GM18951 (cell line): Measurements from ENCODE around the gene CIPC.

Experiments
- POLR2A ChIP-seq: IDR thresholded peaks from 4 replicates; pipeline ENCODE4 v1.6.1; 2011; ENCODE audit warnings: mild to moderate bottlenecking; ENCODE audit not compliant: insufficient read length, insufficient read depth; ENCODE audit errors: extremely low read depth
- in situ Hi-C: fragments of 300-500 bp; cut with MboI; formaldehyde crosslinking; loops from one replicate; pipeline ENCODE4 v1.12.0; 2022; ENCODE audit warnings: low sequenced_read_pairs, mixed read lengths, inconsistent platforms; ENCODE audit not compliant: unreplicated experiment

Gene CIPC, protein sequence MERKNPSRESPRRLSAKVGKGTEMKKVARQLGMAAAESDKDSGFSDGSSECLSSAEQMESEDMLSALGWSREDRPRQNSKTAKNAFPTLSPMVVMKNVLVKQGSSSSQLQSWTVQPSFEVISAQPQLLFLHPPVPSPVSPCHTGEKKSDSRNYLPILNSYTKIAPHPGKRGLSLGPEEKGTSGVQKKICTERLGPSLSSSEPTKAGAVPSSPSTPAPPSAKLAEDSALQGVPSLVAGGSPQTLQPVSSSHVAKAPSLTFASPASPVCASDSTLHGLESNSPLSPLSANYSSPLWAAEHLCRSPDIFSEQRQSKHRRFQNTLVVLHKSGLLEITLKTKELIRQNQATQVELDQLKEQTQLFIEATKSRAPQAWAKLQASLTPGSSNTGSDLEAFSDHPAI

DNA sequence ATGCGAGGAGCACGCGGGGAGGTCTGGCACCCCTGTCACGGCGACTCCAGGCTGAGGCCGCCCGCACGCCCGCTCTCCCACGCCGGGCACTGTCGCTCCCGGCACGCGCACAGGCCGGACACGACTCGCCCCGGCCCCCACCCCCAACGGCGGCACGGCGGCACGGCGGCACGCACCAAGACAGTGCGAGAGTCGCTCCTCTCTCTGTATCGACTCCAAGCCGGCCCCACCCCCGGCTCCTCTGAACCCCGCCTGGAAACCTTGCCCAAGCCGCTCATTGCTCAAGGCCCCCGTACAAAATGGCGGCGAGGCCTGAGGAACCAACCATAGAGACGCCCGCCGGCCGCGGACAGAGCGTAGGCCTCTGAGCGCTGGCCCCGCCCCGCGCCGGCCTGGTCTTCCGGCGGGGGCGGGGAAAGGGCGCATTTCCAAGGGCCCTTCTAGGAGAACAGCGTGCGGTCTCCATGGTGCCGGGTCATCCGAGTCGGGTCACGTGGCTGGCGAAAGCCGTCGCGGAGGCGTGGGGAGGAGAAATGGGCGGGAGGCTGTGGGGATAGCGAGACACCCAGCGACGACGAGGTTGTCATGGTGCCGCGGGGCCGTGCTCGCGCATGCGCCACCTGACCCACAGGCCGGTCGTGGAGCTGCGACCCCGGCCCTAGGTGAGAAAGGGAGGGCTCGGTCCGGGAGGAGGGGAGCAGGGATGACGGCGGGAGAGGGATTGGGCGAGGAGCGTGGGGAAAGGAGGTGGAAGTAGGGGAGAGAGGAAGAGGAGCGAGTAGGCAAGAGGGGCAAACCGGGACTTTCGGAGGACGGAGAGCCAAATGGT, at the start of gene CIPC:
TSS of gene CIPC (plus strand) at position 559 of the 829 bp plus-strand sequence. CDS start 7,451 bp downstream, outside the sequence.
- TF ChIP-seq POLR2A, result peak; percentile 75
- in situ Hi-C loops, result no loop called here

DNA sequence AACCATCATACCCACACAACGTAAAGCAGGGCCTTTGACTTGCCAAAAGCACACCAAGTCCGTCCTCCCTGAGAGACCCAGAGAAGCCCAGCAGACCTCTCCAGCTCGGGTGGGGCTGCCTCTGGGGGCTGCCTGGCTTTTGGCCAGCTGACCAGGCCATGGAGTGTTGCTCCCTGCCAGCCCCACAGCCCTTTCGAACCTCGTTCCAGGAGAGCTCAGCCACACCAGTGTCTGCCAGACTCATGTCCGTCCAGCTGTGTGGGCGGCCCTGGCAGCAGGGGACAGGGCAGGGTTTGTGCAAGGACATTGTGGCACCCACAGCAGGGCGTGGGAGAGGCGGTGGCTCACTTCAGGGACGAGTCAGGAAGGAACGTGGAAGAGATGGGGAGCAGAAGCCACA, 46.9 kb upstream of the CIPC start:
- in situ Hi-C loops, result loop anchor here (25.0 kb wide), 1 partner anchor 339 kb away; no protein-coding TSS in a partner anchor

DNA sequence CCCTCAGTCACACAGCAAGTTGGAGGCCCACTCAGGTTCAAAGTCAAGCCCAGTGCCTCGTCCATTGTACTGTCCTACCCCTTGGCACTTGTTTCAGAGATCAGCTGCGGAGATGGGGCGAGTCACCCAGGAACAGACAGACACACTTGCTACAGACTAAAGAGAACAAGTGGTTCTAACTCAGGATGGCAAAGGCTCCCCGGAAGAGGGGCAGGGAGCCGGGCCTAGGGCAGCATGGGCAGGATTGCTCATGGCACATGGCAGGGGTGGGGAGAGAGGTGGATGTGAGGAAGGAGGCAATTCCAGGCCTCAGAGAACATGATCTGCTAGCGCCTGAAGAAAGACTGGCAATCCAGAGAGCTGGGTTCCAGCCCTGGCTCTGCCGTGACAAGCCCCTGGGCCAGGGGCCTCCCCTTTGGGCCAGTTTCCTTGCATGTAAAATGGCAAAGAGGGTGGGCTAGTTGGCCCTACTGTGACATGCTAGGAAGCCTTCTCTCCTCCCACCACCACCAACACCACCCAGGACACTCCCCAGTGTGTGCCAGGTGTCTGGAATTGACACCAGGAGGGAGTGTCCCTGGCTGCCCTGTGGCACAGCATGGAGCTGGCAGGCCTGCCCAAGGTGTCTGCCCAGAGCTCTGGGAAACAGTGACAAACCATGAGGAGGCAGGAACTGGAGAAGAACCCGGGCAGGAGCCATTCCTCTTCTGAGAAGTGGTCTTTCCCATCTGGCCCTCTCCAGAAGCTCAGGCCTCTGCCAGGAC, 45.6 kb upstream of the CIPC start:
- TF ChIP-seq POLR2A, result no peak
- in situ Hi-C loops, result loop anchor here (25.0 kb wide), 1 partner anchor 340 kb away; no protein-coding TSS in a partner anchor

More for the DNA sequence above, 46.9 kb upstream of the CIPC start:
- no peak for TF ChIP-seq POLR2A

DNA sequence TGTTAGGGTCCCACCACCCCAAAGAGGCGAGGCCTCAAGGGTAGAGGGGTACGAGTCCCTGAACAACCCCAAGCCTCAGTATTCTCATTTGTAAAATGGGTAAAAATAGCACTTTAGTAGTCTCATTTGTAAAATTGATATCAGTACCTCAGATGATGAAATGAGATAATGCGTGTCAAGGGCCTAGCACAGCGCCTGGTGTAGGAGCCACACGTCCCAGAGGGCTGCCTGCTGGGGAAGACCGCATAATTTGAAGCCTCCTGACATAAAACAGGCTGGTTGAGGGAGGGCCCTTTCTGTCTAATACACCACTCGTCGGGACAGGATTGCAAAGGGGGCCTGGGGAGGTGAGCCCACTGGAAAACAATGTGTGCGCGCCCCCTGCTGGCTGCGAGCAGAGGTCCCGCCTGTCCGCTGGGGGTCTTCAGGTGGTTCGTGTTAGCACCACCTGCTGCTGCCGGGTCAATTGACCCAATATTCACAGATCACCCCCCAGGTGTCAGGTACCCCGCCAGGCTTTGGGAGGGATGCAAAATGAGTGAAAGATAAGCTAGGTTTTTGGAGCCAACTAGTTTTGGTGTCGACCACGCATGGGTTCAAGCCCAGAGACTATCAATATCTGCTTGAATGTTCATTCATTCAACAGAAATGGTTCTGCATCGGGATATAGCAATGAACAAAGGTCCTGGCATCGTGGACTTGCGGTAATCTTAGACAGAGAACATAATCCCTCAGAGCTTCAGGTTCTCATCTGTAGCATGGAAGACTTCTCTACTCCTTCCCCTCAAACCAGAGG, 44.8 kb upstream of the CIPC start:
- peak; percentile 25 for TF ChIP-seq POLR2A

DNA sequence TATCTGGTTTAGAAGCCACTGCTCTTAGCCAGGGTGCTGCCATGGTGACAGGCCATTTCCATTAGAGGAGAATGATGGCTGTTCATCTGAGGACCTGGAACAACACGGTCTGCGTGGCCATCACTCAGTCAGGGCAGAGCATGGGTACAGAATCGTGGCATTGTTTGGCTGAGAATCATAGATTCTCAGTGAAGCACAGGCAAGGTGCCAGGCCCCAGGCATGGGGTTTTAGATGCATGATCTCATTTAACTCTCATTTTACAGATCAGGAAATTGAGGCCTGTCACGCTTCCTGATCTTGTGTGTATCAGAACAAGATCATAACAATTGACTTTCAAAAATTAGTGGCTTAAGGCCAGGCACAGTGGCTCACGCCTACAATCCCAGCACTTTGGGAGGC, 42.8 kb upstream of the CIPC start:
- in situ Hi-C loops, result loop anchor here (25.0 kb wide), 1 partner anchor 343 kb away; no protein-coding TSS in a partner anchor
- TF ChIP-seq POLR2A, result no peak

More for the DNA sequence above, 44.8 kb upstream of the CIPC start:
- in situ Hi-C loops, result loop anchor here (25.0 kb wide), 1 partner anchor 341 kb away; no protein-coding TSS in a partner anchor

DNA sequence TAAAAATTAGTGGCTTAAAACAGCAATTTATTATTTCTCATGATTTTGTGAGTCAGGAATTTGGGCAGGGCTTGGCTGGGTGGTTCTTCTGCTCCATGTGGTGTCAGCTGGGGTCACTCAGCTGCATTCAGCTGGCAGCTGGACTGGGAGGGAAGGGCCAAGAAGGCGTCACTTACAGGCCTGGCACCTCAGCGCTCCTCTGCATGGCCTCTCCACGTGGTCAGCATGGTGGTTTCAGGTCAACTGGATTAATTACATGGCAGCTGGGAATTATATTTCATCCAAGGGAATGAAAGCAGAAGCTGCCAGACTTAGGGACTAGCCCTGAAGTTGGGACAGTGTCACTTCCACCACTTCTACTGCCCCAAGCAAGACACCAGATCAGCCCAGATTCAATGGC, 42.1 kb upstream of the CIPC start:
- TF ChIP-seq POLR2A, result no peak
- in situ Hi-C loops, result loop anchor here (25.0 kb wide), 1 partner anchor 344 kb away; no protein-coding TSS in a partner anchor

DNA sequence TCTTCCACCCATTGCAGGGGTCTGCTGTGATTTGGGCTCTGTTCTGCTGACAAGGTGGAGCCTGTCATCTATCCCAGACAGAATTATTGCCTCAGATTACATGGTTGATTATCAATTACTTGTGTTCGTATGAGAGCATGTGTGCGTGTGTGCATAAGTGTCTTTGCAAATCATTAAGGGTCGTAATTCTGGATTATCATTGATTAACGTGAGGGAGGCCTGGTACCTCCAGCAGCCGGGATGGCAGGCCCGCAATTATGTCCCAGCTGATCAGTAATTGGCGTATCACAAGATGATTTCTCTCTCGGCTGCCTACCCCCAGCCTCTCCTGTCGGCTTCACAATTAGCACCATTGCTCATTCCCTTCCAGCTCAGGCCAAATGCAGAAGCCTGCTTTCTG, 39.9 kb upstream of the CIPC start:
- TF ChIP-seq POLR2A, result no peak
- in situ Hi-C loops, result loop anchor here (25.0 kb wide), 1 partner anchor 346 kb away; no protein-coding TSS in a partner anchor

DNA sequence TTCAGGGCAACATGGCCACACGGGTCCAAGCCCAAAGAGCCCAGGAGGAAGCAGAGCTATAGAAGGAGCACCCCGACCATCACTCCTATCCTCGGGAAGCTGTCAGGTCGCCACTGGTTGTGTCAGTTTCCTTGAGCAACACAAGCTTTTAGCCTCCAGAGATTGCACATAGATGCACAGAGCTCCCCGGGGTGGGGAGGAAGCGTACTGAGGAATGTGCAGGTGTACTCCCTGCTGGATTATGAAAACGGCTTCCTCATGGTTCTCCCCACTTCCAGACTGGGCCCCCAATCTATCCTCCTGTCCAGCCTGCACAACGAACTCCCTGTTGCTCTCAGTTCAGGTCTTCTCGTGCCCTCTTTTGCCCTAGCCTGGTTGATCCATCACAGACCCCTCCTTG, 39.3 kb upstream of the CIPC start:
- in situ Hi-C loops, result loop anchor here (25.0 kb wide), 1 partner anchor 346 kb away; no protein-coding TSS in a partner anchor
- TF ChIP-seq POLR2A, result no peak

DNA sequence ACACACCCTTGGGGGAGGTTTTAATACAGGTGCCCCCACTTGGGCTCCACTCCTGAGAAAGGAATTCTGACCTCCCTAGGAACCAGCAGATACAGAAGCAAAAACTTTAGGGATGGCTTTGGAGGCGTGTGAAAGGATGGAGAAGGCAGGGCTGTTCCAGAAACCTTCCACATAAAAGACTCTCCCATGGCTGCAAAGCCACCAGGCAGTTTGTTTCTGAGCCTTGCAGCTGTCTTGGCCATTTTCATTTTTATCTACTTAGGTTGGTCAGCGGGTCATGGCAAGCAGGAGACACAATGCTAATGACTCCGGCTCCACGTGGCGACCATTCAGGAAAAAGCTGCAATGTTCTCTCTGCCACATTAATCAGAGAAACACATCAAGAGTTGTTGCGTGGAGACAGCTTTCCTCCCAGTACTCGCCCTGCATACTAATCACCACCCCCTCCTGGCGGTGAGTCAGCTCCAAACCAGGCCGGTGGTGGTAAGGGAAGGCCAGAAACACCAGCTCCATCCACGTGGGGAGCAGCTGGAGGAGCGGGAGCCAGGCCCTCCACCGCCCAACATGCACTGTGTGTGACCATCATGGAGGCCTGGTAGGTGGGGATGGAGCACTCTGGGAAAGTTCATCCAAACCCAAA, 38.7 kb upstream of the CIPC start:
- no peak for TF ChIP-seq POLR2A
- in situ Hi-C loops, result loop anchor here (25.0 kb wide), 1 partner anchor 347 kb away; no protein-coding TSS in a partner anchor

DNA sequence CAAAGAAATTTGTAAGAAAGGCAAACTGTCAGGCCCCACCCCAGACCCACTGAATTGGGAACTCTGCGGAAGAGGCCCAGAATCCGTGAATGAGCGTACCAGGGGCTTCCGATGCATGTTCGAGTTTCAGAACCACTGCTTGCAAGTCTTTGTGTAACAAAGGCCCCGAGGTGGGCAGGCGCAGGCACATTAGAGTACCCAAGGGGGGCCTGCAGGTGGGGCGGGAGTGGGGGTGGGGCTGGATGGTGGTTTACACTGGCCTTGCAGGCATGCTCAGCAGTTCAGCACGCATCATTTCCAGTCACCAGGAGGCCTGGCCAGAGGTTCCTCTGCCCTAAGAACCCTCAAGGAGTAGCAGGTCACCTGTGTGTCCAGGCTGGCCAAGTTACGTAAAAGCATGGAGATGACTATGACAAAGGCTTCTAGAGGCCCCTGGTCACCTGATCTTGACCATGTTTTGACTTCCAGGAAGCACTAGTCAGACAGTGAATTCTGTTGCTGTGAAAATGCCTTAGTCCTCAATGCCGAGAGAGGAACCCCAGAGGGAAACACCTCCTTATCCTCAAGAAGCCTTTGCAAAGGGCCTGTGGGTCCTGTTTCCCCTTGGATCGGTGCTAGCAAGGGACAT, 36.3 kb upstream of the CIPC start:
- TF ChIP-seq POLR2A, result no peak
- in situ Hi-C loops, result loop anchor here (25.0 kb wide), 1 partner anchor 349 kb away; no protein-coding TSS in a partner anchor

DNA sequence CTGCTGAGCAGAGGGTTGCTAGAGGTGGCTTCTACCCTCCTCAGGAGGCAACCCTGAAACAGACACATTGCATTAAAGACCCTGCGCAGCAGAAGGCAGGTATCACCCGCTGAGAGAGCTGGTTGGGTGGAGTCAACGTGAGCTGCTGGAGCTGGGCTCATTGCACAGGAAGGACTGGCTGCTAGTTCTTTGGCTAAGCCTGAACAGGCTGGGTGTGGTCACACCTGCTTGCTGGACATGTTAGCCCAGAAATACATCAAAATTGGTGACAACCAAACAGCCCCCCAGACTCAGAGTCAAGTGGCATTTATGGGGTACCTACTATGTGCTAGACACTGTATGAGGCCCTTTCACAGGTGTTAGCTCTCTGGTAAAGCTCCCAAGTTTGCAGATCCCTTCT, 35.8 kb upstream of the CIPC start:
- in situ Hi-C loops, result loop anchor here (25.0 kb wide), 1 partner anchor 350 kb away; no protein-coding TSS in a partner anchor

More for the DNA sequence above, 35.8 kb upstream of the CIPC start:
- no peak for TF ChIP-seq POLR2A
